Keratinocyte (primary cell): ENCODE results near the gene DIAPH1. TPM values are rescaled to one million over a fixed set of nuclear protein-coding genes. Genes with fewer than 3 reads are reported as not detected.

Experiments
- DNase-seq: peaks from one replicate; pipeline ENCODE4 v3.0.0-alpha.2; 2011; ENCODE audit warnings: low read depth, missing footprints, low spot score
- FAIRE-seq: peaks from 2 replicates; lab custom pipeline; 2011; peaks lifted over from hg19 to GRCh38; lab: Jason Lieb, UNC
- H2AFZ ChIP-seq: 2 replicates; pipeline ENCODE4 v1.6.0; 2012; ENCODE audit warnings: low read length, control low read depth, inconsistent platforms; ENCODE audit not compliant: control insufficient read depth
- H3K27ac ChIP-seq: 2 replicates; pipeline ENCODE4 v1.5.1; 2011; ENCODE audit warnings: low read length; ENCODE audit not compliant: control insufficient read depth, insufficient read depth
- H3K27me3 ChIP-seq: 3 replicates; pipeline ENCODE4 v1.6.0; 2011; ENCODE audit warnings: low read length; ENCODE audit not compliant: control insufficient read depth, insufficient read depth; ENCODE audit errors: extremely low read depth
- H3K36me3 ChIP-seq, 2 experiments: 2 replicates in 1 of 2; 3 replicates in 1 of 2; pipeline ENCODE4 v1.5.1; 2011; ENCODE audit warnings: low read length in 2 of 2, mild to moderate bottlenecking in 1 of 2; ENCODE audit not compliant: control insufficient read depth in 2 of 2, insufficient read depth in 2 of 2; ENCODE audit errors: extremely low read depth in 1 of 2
- H3K4me1 ChIP-seq: 3 replicates; pipeline ENCODE4 v1.5.1; 2011; ENCODE audit warnings: low read length; ENCODE audit not compliant: control insufficient read depth, insufficient read depth; ENCODE audit errors: extremely low read depth
- H3K4me2 ChIP-seq: 3 replicates; pipeline ENCODE4 v1.6.0; 2011; ENCODE audit warnings: low read depth, low read length; ENCODE audit not compliant: control insufficient read depth, insufficient read depth; ENCODE audit errors: extremely low read depth
- H3K4me3 ChIP-seq, 3 experiments: fragments of 200-600 bp in 1 of 3; sonication (generic) in 1 of 3; 2 replicates in 2 of 3; 3 replicates in 1 of 3; pipeline ENCODE4 v1.5.1; 2011 to 2016; ENCODE audit warnings: low read length in 3 of 3, mild to moderate bottlenecking in 3 of 3, control low read depth in 2 of 3, inconsistent platforms in 1 of 3, low read depth in 1 of 3, mixed read lengths in 1 of 3, mixed run types in 1 of 3, moderate library complexity in 1 of 3; ENCODE audit not compliant: control insufficient read depth in 2 of 3, insufficient read depth in 2 of 3; ENCODE audit errors: extremely low read depth in 1 of 3
- H3K79me2 ChIP-seq: 2 replicates; pipeline ENCODE4 v1.6.0; 2012; ENCODE audit warnings: low read length; ENCODE audit not compliant: control insufficient read depth, insufficient read depth
- H3K9ac ChIP-seq: 3 replicates; pipeline ENCODE4 v1.6.0; 2011; ENCODE audit warnings: low read length; ENCODE audit not compliant: control insufficient read depth, insufficient read depth; ENCODE audit errors: extremely low read depth
- H3K9me1 ChIP-seq: 3 replicates; pipeline ENCODE4 v1.6.0; 2011; ENCODE audit warnings: low read length; ENCODE audit not compliant: control insufficient read depth, insufficient read depth; ENCODE audit errors: extremely low read depth
- H3K9me3 ChIP-seq: 2 replicates; pipeline ENCODE4 v1.5.1; 2012; ENCODE audit warnings: low read depth, low read length; ENCODE audit not compliant: control insufficient read depth
- H4K20me1 ChIP-seq: 3 replicates; pipeline ENCODE4 v1.6.0; 2011; ENCODE audit warnings: low read length; ENCODE audit not compliant: control insufficient read depth, insufficient read depth; ENCODE audit errors: extremely low read depth
- CTCF ChIP-seq, 3 experiments: IDR thresholded peaks in 1 of 3; conservative IDR thresholded peaks in 1 of 3; optimal IDR thresholded peaks in 1 of 3; 2 replicates in 2 of 3; 3 replicates in 1 of 3; pipeline versions ENCODE3 to v1.5.1; 2011; ENCODE audit warnings: low read length in 3 of 3, mild to moderate bottlenecking in 3 of 3, moderate library complexity in 2 of 3, control low read depth in 1 of 3, inconsistent platforms in 1 of 3; ENCODE audit not compliant: insufficient read depth in 2 of 3; ENCODE audit errors: extremely low read depth in 1 of 3
- EZH2 ChIP-seq: IDR thresholded peaks from one replicate; pipeline ENCODE4 v1.6.1; 2012; ENCODE audit warnings: inconsistent platforms, mild to moderate bottlenecking, low read length, moderate library complexity
- dilution Hi-C: fragments of 300-500 bp; cut with MboI; formaldehyde crosslinking; loops from one replicate; pipeline ENCODE4 v1.7.0; 2020; ENCODE audit warnings: low sequenced_read_pairs; ENCODE audit not compliant: extremely low pct_ligation_motif_present
- polyA plus RNA-seq, 5 experiments: library from polyadenylated mRNA; depleted of rRNA in 3 of 5; stranded (reverse) in 3 of 5; stranded (forward) in 1 of 5; unstranded in 1 of 5; fragments of >200 nt; gene quantifications; 1 replicate in 1 of 5; 2 replicates in 3 of 5; 3 replicates in 1 of 5; pipeline versions ENCODE4 v1.2.1 to v1.2.3, GENCODE V29; 2011 to 2012; ENCODE audit warnings: missing spikeins in 2 of 5, low read depth in 1 of 5, low replicate concordance in 1 of 5

Gene DIAPH1
- polyA plus RNA-seq, 1 donor (not counting 4 experiments of a cell fraction or from before 2014, with no cell fraction given): 72.0 TPM

GRCh38 chr5:141635646-141636045 is 16.8 kb upstream of the DIAPH1 start:
- Histone ChIP-seq H3K9me3 (no peaks in the 10 kb centered on the region), H4K20me1 (peaks cover 4% of the 10 kb centered on the region), H2AFZ (no peak overlapping the region), H3K4me3 (peak overlapping the region; percentile 84 to 97 (median 87)), H3K4me1 (peaks cover 14% of the 10 kb centered on the region), H3K27ac (peak overlapping the region; percentile 87), H3K9me1 (no peaks in the 10 kb centered on the region), H3K9ac (peak overlapping the region; percentile 93), H3K79me2 (peaks cover 47% of the 10 kb centered on the region), H3K27me3 (no peaks in the 10 kb centered on the region), H3K36me3 (peaks cover 4 to 8% of the 10 kb centered on the region in 2 experiments), H3K4me2 (peak overlapping the region; percentile 100)
- DNase-seq: no peak
- TF ChIP-seq CTCF (optimal IDR thresholded peaks at IDR 0.05 in 1 of 3, IDR thresholded peaks at IDR 0.05 in 1 of 3, conservative IDR thresholded peaks at IDR 0.05 in 1 of 3; ENCODE audit: extremely low read depth in 1 of 3, insufficient read depth in 2 of 3, low read length in 3 of 3) (no peak), EZH2 (no peak)
- dilution Hi-C loops: no loop called here
- FAIRE-seq: no peak

DNA sequence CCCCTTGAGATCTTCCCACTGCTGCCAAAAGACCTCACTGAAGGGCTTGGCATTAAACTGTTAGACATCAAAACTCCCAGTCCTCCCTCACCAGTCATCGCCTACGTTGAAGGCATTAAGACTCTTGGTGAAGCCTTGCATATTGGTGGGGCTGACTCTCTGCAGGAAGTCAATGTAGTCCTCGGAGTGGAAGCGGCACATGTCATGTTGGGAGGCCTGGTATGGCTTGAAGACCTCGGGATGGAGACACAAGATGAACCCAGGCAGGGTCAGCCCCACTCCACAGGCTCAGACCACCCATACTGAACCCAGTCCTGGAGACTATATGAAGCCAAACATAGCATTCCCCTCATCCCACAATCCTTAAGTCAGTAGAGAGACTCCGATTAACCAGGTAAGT is 15.9 kb upstream of the DIAPH1 start:
- no peaks in the 10 kb centered on the region for H3K27me3 ChIP-seq
- peaks cover 50% of the 10 kb centered on the region for H3K79me2 ChIP-seq
- no peak overlapping the region for H3K9ac ChIP-seq
- dilution Hi-C loops: no loop called here
- DNase-seq (no peak), FAIRE-seq (no peak)
- peaks cover 14% of the 10 kb centered on the region for H3K4me1 ChIP-seq
- H2AFZ ChIP-seq: no peak overlapping the region
- no peak overlapping the region for H3K27ac ChIP-seq
- H3K9me3 ChIP-seq: no peaks in the 10 kb centered on the region
- H3K4me3 ChIP-seq: no peak overlapping the region
- peaks cover 4% of the 10 kb centered on the region for H4K20me1 ChIP-seq
- H3K36me3 ChIP-seq: peaks cover 3 to 8% of the 10 kb centered on the region in 2 experiments
- H3K9me1 ChIP-seq: no peaks in the 10 kb centered on the region
- TF ChIP-seq EZH2 (no peak), CTCF (optimal IDR thresholded peaks at IDR 0.05 in 1 of 3, IDR thresholded peaks at IDR 0.05 in 1 of 3, conservative IDR thresholded peaks at IDR 0.05 in 1 of 3; ENCODE audit: extremely low read depth in 1 of 3, insufficient read depth in 2 of 3, low read length in 3 of 3) (no peak)
- peak overlapping the region; percentile 100 for H3K4me2 ChIP-seq
